Smooth muscle cell (in vitro differentiated cells): ENCODE measurements around the gene PPFIA2. TPM values are rescaled to one million over a fixed set of nuclear protein-coding genes. Genes with fewer than 3 reads are reported as not detected.
"Not testable (repeated sequence)": the region's sequence is repeated elsewhere in the genome, so short reads cannot be mapped to it uniquely, and the experiment has no call there.

Source experiments
- DNase-seq: peaks from one replicate; lab custom pipeline; 2025; ENCODE audit not compliant: unreplicated experiment; lab: John Stamatoyannopoulos, UW
- H2AFZ ChIP-seq: fragments of 200-600 bp; sonication (generic); 2 replicates; pipeline ENCODE4 v1.6.0; 2016; ENCODE audit warnings: antibody characterized with exemption, low read depth, mild to moderate bottlenecking
- H3F3A ChIP-seq: fragments of 200-600 bp; sonication (generic); 2 replicates; pipeline ENCODE4 v1.6.0; 2017; ENCODE audit warnings: antibody characterized with exemption, low read depth
- H3K27ac ChIP-seq: fragments of 200-600 bp; sonication (generic); 2 replicates; pipeline ENCODE4 v1.5.1; 2016; ENCODE audit warnings: low read depth, mild to moderate bottlenecking
- H3K27me3 ChIP-seq: fragments of 200-600 bp; sonication (generic); 2 replicates; pipeline ENCODE4 v1.6.1; 2016; ENCODE audit warnings: low read depth, mild to moderate bottlenecking
- H3K36me3 ChIP-seq: fragments of 200-600 bp; sonication (generic); 2 replicates; pipeline ENCODE4 v1.5.1; 2016; ENCODE audit warnings: low read depth
- H3K4me1 ChIP-seq: fragments of 200-600 bp; sonication (generic); 2 replicates; pipeline ENCODE4 v1.5.1; 2016; ENCODE audit warnings: low read depth
- H3K4me2 ChIP-seq: fragments of 200-600 bp; sonication (generic); 2 replicates; pipeline ENCODE4 v1.6.0; 2016; ENCODE audit warnings: mild to moderate bottlenecking
- H3K4me3 ChIP-seq: fragments of 200-600 bp; sonication (generic); 2 replicates; pipeline ENCODE4 v1.5.1; 2016; ENCODE audit warnings: mild to moderate bottlenecking
- H3K79me2 ChIP-seq: fragments of 200-600 bp; sonication (generic); 2 replicates; pipeline ENCODE4 v1.6.0; 2016; ENCODE audit warnings: low read depth, mild to moderate bottlenecking
- H3K9ac ChIP-seq: fragments of 200-600 bp; sonication (generic); 2 replicates; pipeline ENCODE4 v1.6.0; 2016; ENCODE audit warnings: low read depth
- H3K9me3 ChIP-seq: fragments of 200-600 bp; sonication (generic); replicated peaks from 2 replicates; pipeline ENCODE4 v1.5.1; 2016; ENCODE audit warnings: low read depth
- H4K20me1 ChIP-seq: fragments of 200-600 bp; sonication (generic); 2 replicates; pipeline ENCODE4 v1.6.0; 2016; ENCODE audit warnings: low read depth
- WGBS: methylation state at CpG from one replicate; pipeline ENCODE4 v1.1.7; 2016; ENCODE audit warnings: low lambda C conversion rate; 5-methylcytosine and 5-hydroxymethylcytosine counted together
- polyA plus RNA-seq: library from polyadenylated mRNA; unstranded; fragments of >200 nt; fragmentation: Nextera tagmentation; extraction: Ambion mirVana; gene quantifications from 2 replicates; pipeline ENCODE4 v1.2.1, GENCODE V29; 2016
- total RNA-seq: library from RNA; depleted of rRNA; stranded (reverse); fragments of >200 nt; gene quantifications from 2 replicates; pipeline ENCODE4 v1.2.3, GENCODE V29; 2014
- TF ChIP-seq, protein P1 (sequence below): fragments of 200-600 bp; sonication (generic); IDR thresholded peaks from 2 replicates; pipeline ENCODE4 v1.5.1; 2017; ENCODE audit warnings: borderline replicate concordance, mild to moderate bottlenecking, antibody characterized with exemption; ENCODE audit not compliant: insufficient read depth, poor library complexity, severe bottlenecking

The PPFIA2 gene
- total and polyA plus RNA-seq, 2 experiments from 2014 or later = not detected

DNA sequence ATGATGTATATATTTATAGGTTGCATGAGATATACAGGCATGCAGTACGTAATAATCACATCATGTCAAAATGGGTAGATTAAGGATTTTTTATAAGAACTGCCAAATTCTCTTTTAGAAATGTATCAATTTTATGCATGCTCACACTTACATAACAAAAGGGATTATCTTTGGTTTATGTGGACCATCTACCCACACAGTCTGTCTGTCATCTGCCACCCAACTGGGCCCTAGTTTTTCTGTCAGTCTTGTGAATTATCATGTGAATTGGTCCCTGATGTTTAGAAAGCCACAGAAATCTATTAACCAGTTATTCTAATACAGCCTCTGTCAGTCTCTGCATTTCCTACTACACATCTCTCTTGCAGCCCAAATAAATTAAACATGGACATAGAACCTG, 547.8 kb downstream of the PPFIA2 start:
- Histone ChIP-seq H3K27ac (no peak overlapping the region), H3K4me2 (no peak overlapping the region), H3K79me2 (no peaks in the 10 kb centered on the region), H3K36me3 (no peaks in the 10 kb centered on the region), H3F3A (no peaks in the 10 kb centered on the region), H3K27me3 (no peaks in the 10 kb centered on the region), H3K4me1 (peaks cover 22% of the 10 kb centered on the region), H2AFZ (no peak overlapping the region), H4K20me1 (no peaks in the 10 kb centered on the region), H3K9me3 (no peaks in the 10 kb centered on the region), H3K4me3 (no peak overlapping the region), H3K9ac (no peak overlapping the region)
- DNase-seq = no peak
- TF ChIP-seq, protein P1, sequence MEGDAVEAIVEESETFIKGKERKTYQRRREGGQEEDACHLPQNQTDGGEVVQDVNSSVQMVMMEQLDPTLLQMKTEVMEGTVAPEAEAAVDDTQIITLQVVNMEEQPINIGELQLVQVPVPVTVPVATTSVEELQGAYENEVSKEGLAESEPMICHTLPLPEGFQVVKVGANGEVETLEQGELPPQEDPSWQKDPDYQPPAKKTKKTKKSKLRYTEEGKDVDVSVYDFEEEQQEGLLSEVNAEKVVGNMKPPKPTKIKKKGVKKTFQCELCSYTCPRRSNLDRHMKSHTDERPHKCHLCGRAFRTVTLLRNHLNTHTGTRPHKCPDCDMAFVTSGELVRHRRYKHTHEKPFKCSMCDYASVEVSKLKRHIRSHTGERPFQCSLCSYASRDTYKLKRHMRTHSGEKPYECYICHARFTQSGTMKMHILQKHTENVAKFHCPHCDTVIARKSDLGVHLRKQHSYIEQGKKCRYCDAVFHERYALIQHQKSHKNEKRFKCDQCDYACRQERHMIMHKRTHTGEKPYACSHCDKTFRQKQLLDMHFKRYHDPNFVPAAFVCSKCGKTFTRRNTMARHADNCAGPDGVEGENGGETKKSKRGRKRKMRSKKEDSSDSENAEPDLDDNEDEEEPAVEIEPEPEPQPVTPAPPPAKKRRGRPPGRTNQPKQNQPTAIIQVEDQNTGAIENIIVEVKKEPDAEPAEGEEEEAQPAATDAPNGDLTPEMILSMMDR = no peak
- 100% methylated on average over 1 of the region's 1 CpG for WGBS

DNA sequence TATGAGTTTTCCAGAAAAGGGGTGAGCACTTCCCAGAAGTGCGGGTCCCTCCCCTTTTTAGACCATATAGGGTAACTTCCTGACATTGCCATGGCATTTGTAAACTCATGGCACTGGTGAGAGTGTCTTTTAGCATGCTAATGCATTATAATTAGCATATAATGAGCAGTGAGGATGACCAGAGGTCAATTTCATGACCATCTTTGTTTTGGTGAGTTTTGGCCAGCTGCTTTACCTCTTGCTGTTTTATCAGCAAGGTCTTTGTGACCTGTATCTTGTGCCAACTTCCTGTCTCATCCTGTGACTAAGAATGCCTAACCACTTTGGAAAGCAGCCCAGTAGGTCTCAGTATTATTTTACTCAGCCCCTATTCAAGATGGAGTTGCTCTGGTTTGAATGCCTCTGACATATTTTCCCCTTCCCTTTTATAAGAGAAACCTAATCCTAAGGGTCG, 549.4 kb downstream of the PPFIA2 start:
- DNase-seq, H3K9me3 ChIP-seq, H2AFZ ChIP-seq, H3K27me3 ChIP-seq, H3K9ac ChIP-seq, H3K4me2 ChIP-seq, H3K79me2 ChIP-seq, H3K36me3 ChIP-seq, H3F3A ChIP-seq, H3K27ac ChIP-seq, H3K4me3 ChIP-seq, H4K20me1 ChIP-seq: not testable (repeated sequence)
- H3K4me1 ChIP-seq = peaks cover 30% of the 10 kb centered on the region
- 85% methylated on average over 2 of the region's 2 CpGs for WGBS

DNA sequence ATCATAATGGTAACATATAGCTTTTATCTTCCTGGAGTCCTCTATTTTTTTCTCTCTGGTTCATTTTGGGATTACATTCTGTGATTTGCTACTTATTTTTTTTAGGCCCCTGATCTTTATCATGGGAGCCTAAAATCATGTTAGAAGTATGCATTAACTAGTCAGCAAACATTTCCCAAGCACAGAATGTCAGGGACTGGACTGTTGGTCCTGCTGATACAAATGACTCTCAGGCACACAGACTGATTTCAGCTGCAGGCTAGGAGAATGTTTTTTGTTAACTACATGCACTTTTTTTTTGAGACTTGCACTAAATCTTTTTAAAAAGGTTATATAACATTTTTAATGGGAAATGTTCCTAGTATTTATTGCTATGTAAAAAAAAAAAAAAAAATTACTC, 550.1 kb downstream of the PPFIA2 start:
- Histone ChIP-seq H3K4me3 (no peak overlapping the region), H3K9me3 (no peaks in the 10 kb centered on the region), H3K36me3 (no peaks in the 10 kb centered on the region), H3K79me2 (no peaks in the 10 kb centered on the region), H3K4me1 (peaks cover 30% of the 10 kb centered on the region), H3F3A (no peaks in the 10 kb centered on the region), H3K27ac (no peak overlapping the region), H3K9ac (no peak overlapping the region), H4K20me1 (no peaks in the 10 kb centered on the region), H3K4me2 (no peak overlapping the region), H2AFZ (no peak overlapping the region), H3K27me3 (no peaks in the 10 kb centered on the region)
- DNase-seq = no peak
- TF ChIP-seq, protein P1 = no peak

DNA sequence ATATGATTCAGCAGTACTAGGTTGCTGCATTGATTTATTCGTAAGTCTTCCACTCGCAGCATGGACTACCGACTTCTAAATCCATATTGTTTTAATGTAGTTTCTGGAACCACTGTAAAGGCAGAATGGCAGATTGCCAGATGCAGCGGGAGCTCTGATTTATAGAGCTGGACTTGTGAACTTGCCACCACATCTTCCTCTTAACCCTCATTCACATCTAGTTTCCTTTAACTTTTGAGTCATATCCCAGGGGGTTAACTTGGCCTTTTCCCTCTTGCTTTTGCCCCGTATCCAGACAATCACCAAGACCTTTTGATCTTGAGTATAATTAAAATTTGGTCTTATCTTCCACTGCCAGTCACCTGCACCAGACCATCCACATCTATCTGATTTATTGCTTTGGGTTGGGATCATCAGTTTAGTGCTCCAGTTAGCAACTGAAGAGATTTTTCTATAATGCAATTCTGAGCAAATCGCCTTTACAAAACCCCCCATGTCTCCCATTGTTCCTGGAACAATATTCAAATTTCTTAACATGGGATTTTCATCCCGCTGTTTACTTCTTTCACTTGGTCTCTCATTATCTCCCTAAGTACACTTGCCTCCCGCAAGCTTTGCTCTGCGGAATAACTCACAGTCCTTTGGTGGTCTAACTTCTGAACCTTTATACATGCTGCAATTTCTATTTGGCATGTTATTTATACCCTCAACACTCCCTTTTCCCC, 550.8 kb downstream of the PPFIA2 start:
- Histone ChIP-seq H4K20me1 (no peaks in the 10 kb centered on the region), H2AFZ (no peak overlapping the region), H3K4me1 (peaks cover 30% of the 10 kb centered on the region), H3K79me2 (no peaks in the 10 kb centered on the region), H3K27ac (no peak overlapping the region), H3K36me3 (no peaks in the 10 kb centered on the region), H3K9ac (no peak overlapping the region), H3F3A (no peaks in the 10 kb centered on the region), H3K27me3 (no peaks in the 10 kb centered on the region), H3K4me2 (no peak overlapping the region), H3K4me3 (no peak overlapping the region), H3K9me3 (no peaks in the 10 kb centered on the region)
- WGBS = 65% methylated on average over 9 of the region's 9 CpGs
- TF ChIP-seq, protein P1 = no peak
- no peak for DNase-seq
